Astrocyte (in vitro differentiated cells and primary cell): Measurements from ENCODE around the gene DGKZ.

Experiments
- CTCF ChIP-seq: IDR thresholded peaks from 2 replicates; pipeline ENCODE4 v1.5.1; 2011; ENCODE audit warnings: low read depth, mild to moderate bottlenecking, inconsistent platforms, low read length, moderate library complexity; ENCODE audit not compliant: insufficient read depth
- EZH2 ChIP-seq: IDR thresholded peaks from 2 replicates; pipeline ENCODE4 v1.6.1; 2012; ENCODE audit warnings: mild to moderate bottlenecking, low read length, inconsistent platforms; ENCODE audit not compliant: insufficient read depth

- TF ChIP-seq EZH2: no peak
- no peak for TF ChIP-seq CTCF
Measured at GRCh38 chr11:46362156-46363030, 15.1 kb downstream of the DGKZ start.
